ENCODE results near the gene CALD1. TPM values are rescaled to one million over a fixed set of nuclear protein-coding genes. Genes with fewer than 3 reads are reported as not detected.

The CALD1 gene
- total RNA-seq, 1 donor from 2014 or later = 169 TPM

- Mint-ChIP-seq H3K4me3 (peak overlapping the region; percentile 10), H3K9me3 (no peaks in the 10 kb centered on the region), H3K27ac (peak overlapping the region; percentile 35), H3K36me3 (peaks cover 41% of the 10 kb centered on the region), H3K27me3 (no peaks in the 10 kb centered on the region), H3K4me1 (ENCODE audit: unreplicated experiment) (peaks cover 40% of the 10 kb centered on the region)
- DNase-seq (ENCODE audit: extremely low spot score, unreplicated experiment) = no peak
- TF ChIP-seq CTCF (conservative IDR thresholded peaks at IDR 0.05) = no peak
These were observed 213.3 kb downstream of the CALD1 start for GRCh38 chr7:134992626-134993179.

- peak overlapping the region; percentile 31 for H3K4me3 Mint-ChIP-seq
- H3K36me3 Mint-ChIP-seq = peaks cover 45% of the 10 kb centered on the region
- no peak for TF ChIP-seq CTCF (conservative IDR thresholded peaks at IDR 0.05)
- no peaks in the 10 kb centered on the region for H3K9me3 Mint-ChIP-seq
- H3K4me1 Mint-ChIP-seq (ENCODE audit: unreplicated experiment) = peaks cover 40% of the 10 kb centered on the region
- H3K27me3 Mint-ChIP-seq = no peaks in the 10 kb centered on the region
- no peak for DNase-seq (ENCODE audit: extremely low spot score, unreplicated experiment)
- no peak overlapping the region for H3K27ac Mint-ChIP-seq
These were observed 214.5 kb downstream of the CALD1 start for GRCh38 chr7:134993877-134994456.

- Mint-ChIP-seq H3K27ac (no peak overlapping the region), H3K4me1 (ENCODE audit: unreplicated experiment) (peaks cover 33% of the 10 kb centered on the region), H3K4me3 (no peak overlapping the region), H3K36me3 (peaks cover 43% of the 10 kb centered on the region), H3K27me3 (no peaks in the 10 kb centered on the region), H3K9me3 (no peaks in the 10 kb centered on the region)
- DNase-seq (ENCODE audit: extremely low spot score, unreplicated experiment) = no peak
- no peak for TF ChIP-seq CTCF (conservative IDR thresholded peaks at IDR 0.05)
These were observed 216.0 kb downstream of the CALD1 start for GRCh38 chr7:134995239-134996096.

- no peak for DNase-seq (ENCODE audit: extremely low spot score, unreplicated experiment)
- Mint-ChIP-seq H3K4me3 (no peak overlapping the region), H3K4me1 (ENCODE audit: unreplicated experiment) (peaks cover 28% of the 10 kb centered on the region), H3K27me3 (no peaks in the 10 kb centered on the region), H3K27ac (no peak overlapping the region), H3K9me3 (no peaks in the 10 kb centered on the region), H3K36me3 (peaks cover 38% of the 10 kb centered on the region)
- TF ChIP-seq CTCF (conservative IDR thresholded peaks at IDR 0.05) = no peak
These were observed 216.7 kb downstream of the CALD1 start for GRCh38 chr7:134996097-134996550.

GRCh38 chr7:134997214-134997885 lies 217.9 kb downstream of the CALD1 start:
- no peak overlapping the region for H3K4me3 Mint-ChIP-seq
- H3K36me3 Mint-ChIP-seq = peaks cover 32% of the 10 kb centered on the region
- no peak for TF ChIP-seq CTCF (conservative IDR thresholded peaks at IDR 0.05)
- H3K27me3 Mint-ChIP-seq = no peaks in the 10 kb centered on the region
- no peak for DNase-seq (ENCODE audit: extremely low spot score, unreplicated experiment)
- no peak overlapping the region for H3K27ac Mint-ChIP-seq
- H3K4me1 Mint-ChIP-seq (ENCODE audit: unreplicated experiment) = peaks cover 20% of the 10 kb centered on the region
- peaks cover 4% of the 10 kb centered on the region for H3K9me3 Mint-ChIP-seq
